Measurements from ENCODE around the gene ITGB4. TPM values are rescaled to one million over a fixed set of nuclear protein-coding genes. Genes with fewer than 3 reads are reported as not detected.

The ITGB4 gene
- total and polyA plus RNA-seq, 10 of the 15 experiments (the other 5 are each of a cell fraction or from before 2014, with no cell fraction given) = 0.06 to 1.6 (median 0.27) TPM; not detected in 2

- no peak for TF ChIP-seq BCLAF1 (IDR thresholded peaks at IDR 0.05)
- peak; percentile 13 for TF ChIP-seq E4F1 (IDR thresholded peaks at IDR 0.05; ENCODE audit: borderline replicate concordance, partially characterized antibody)
- TF ChIP-seq SRF (IDR thresholded peaks at IDR 0.05; ENCODE audit: low read depth in 2 of 2, low read length in 2 of 2) = peak in 1 of 2 experiments; percentile 58; a peak in 1 of 4 replicates
- TF ChIP-seq STAT1 (conservative IDR thresholded peaks at IDR 0.05) = peak; percentile 95
- TF ChIP-seq REST (IDR thresholded peaks at IDR 0.05; ENCODE audit: low read depth, low read length) = peak; percentile 64
- no peak for TF ChIP-seq CHD4 (IDR thresholded peaks at IDR 0.05)
- TF ChIP-seq CUX1 (IDR thresholded peaks at IDR 0.05; ENCODE audit: insufficient replicate concordance, low read depth, low read length) = no peak
- TF ChIP-seq MLLT1 (IDR thresholded peaks at IDR 0.05) = peak; percentile 96
- TF ChIP-seq IRF3 (IDR thresholded peaks at IDR 0.05) = peak; percentile 85
- peak; percentile 81 for TF ChIP-seq YY1 (IDR thresholded peaks at IDR 0.05; ENCODE audit: low read depth, low read length)
These were observed 58.2 kb downstream of the ITGB4 start (continued) for GRCh38 chr17:75779250-75779986.
